H54 (cell line): ENCODE results near the gene STIM1.

Experiments
- DNase-seq: peaks from one replicate; pipeline ENCODE4 v3.0.0; 2011; ENCODE audit warnings: low spot score, mixed read lengths; ENCODE audit not compliant: insufficient read length
- FAIRE-seq: peaks from 3 replicates; lab custom pipeline; 2011; peaks lifted over from hg19 to GRCh38; lab: Jason Lieb, UNC
- POLR2A ChIP-seq: IDR thresholded peaks from 2 replicates; pipeline ENCODE4 v1.6.1; 2011; ENCODE audit warnings: low read depth, mild to moderate bottlenecking, low read length

The STIM1 gene

GRCh38 chr11:3914805-3915204 lies 59.3 kb downstream of the STIM1 start:
- DNase-seq (no peak), FAIRE-seq (peak; percentile 43)
- TF ChIP-seq POLR2A, result no peak

- DNase-seq (no peak), FAIRE-seq (no peak)
- no peak for TF ChIP-seq POLR2A
Observed at GRCh38 chr11:3916962-3917361, 61.5 kb downstream of the STIM1 start.

- TF ChIP-seq POLR2A, result no peak
- no peak for DNase-seq
- peak; percentile 83 for FAIRE-seq
Observed at GRCh38 chr11:3920148-3920852, 64.8 kb downstream of the STIM1 start.

GRCh38 chr11:3922056-3922455 lies 66.6 kb downstream of the STIM1 start:
- TF ChIP-seq POLR2A, result no peak
- DNase-seq (no peak), FAIRE-seq (no peak)

GRCh38 chr11:3925513-3925912 lies 70.0 kb downstream of the STIM1 start:
- DNase-seq (no peak), FAIRE-seq (no peak)
- no peak for TF ChIP-seq POLR2A

GRCh38 chr11:3926458-3927095 lies 71.1 kb downstream of the STIM1 start:
- no peak for TF ChIP-seq POLR2A
- DNase-seq (no peak), FAIRE-seq (peak; percentile 43)

- no peak for DNase-seq
- no peak for TF ChIP-seq POLR2A
- FAIRE-seq, result peak; percentile 70
Observed at GRCh38 chr11:3927129-3927796, 71.8 kb downstream of the STIM1 start.

GRCh38 chr11:3929232-3929631 lies 73.8 kb downstream of the STIM1 start:
- DNase-seq (no peak), FAIRE-seq (no peak)
- TF ChIP-seq POLR2A, result no peak

GRCh38 chr11:3929649-3930048 lies 74.2 kb downstream of the STIM1 start:
- no peak for TF ChIP-seq POLR2A
- no peak for FAIRE-seq
- DNase-seq, result no peak

GRCh38 chr11:3932698-3933097 lies 77.2 kb downstream of the STIM1 start:
- DNase-seq, result no peak
- FAIRE-seq, result no peak

GRCh38 chr11:3933165-3933628 lies 77.7 kb downstream of the STIM1 start:
- DNase-seq (no peak), FAIRE-seq (no peak)
- no peak for TF ChIP-seq POLR2A

More at GRCh38 chr11:3932698-3933097, 77.2 kb downstream of the STIM1 start:
- TF ChIP-seq POLR2A, result no peak

GRCh38 chr11:3934658-3935057 lies 79.2 kb downstream of the STIM1 start:
- FAIRE-seq (no peak), DNase-seq (no peak)
- TF ChIP-seq POLR2A, result no peak

- TF ChIP-seq POLR2A, result no peak
- no peak for FAIRE-seq
Observed at GRCh38 chr11:3936517-3936916, 81.1 kb downstream of the STIM1 start.

GRCh38 chr11:3939211-3939610 lies 83.7 kb downstream of the STIM1 start:
- FAIRE-seq (no peak), DNase-seq (no peak)
- no peak for TF ChIP-seq POLR2A

More at GRCh38 chr11:3936517-3936916, 81.1 kb downstream of the STIM1 start:
- no peak for DNase-seq
